ENCODE data around the gene ELFN1.

ELFN1 gene

DNA sequence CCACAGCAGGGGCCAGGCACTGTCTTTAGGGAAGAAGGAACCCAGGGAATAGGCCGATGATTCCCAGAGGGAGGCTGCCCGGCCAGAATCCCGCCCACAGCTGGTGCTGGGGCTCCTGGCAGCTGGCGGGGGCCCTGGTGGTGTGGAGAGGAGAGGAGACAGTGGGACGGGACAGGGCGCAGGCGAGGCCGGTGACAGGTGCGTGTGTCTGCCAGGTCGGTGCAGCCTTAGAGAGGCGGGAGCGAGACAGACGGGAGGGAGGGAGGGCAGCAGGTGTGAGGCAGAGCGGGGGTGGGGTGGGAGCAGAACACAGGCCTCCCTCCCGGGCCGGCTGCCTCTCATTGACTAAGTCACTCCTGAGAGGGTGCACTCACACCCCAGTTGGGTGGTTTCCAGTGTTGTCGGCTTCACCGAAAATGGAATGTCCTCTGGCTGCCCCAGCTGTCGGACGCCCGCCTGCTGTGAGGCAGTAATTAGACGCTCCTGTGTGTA is 55.2 kb downstream of the ELFN1 start:
- DNase-seq (ENCODE audit: low read depth, low spot score) = no peak

DNA sequence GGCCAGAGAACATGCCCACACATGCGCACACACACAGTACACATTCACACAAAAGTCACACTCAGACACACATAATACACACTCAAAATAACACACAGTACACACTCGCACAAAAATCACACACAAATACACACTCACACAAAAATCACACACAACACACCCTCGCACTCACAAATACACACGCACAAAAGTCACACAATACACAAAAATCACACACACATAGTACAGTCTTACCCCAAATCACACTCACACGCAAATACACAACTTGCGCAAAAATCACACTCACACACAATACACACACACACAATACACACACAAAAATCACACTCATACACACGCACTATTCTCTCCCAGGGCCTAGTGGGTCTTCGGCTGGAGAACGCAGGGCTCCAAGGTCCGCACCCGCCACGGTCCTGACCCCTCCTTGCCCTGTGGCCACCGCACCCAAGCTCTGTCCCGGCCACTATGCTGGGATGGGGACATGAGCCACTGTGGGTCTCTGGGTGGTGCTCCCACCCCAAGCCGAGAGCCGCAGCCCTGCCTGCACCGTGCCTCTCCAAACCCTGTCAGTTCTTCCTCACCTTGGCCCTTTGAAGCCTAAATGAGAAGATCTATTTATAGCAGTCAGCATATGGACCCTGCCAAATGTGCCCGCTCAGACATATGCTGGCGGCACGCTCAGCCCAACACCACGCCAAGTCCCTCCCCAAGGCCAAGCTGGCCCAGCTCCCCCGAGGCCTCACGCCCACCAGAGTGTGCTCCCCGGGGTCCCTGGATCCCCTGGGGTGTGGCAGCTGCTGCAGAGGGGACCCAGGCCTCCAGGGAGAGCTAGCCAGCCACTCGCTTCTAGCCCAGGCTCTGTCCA is 55.9 kb downstream of the ELFN1 start:
- DNase-seq (ENCODE audit: low read depth, low spot score) = no peak

DNA sequence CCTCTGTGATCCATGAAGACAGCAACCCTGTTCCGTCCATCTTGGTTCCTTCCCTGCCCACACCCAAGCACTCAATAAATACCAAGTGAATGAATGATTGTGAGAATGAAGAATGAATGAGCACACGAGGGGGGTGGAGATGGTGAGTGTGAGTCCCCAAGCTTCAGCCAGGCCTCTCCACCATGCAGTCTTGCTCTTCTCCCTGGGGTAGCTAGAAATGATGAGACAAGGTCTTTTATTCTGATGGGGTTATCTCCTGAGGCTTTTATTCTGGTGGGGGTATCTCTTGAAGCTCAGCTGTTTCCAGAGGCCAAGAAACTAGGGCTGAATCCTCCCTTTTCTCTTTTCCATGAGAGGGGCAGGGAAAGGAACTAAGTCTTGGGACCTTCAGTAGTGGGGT is 57.0 kb downstream of the ELFN1 start:
- DNase-seq (ENCODE audit: low read depth, low spot score) = no peak

GRCh38 chr7:1727812-1728570 is 57.9 kb downstream of the ELFN1 start:
- no peak for DNase-seq (ENCODE audit: low read depth, low spot score)

DNA sequence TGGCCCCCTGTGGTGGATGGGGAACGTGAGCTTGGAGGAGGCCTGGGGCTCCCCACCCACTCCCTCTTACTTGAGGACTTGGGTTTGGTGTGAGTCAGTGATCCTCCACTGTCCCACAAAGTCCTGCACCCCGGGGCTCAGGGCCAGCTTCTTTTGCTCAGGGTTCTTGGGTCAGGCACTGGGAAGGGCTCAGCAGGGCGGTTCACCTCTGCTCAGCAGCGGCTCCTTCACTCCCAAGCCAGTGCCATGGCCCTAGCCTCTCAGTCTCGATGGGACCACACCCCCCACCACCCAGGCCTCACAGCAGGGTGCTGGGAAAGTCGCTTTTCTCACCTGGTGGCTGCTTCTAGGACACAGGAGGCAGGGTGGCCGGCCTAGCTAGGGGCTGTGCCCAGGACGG is 59.1 kb downstream of the ELFN1 start:
- no peak for DNase-seq (ENCODE audit: low read depth, low spot score)

DNA sequence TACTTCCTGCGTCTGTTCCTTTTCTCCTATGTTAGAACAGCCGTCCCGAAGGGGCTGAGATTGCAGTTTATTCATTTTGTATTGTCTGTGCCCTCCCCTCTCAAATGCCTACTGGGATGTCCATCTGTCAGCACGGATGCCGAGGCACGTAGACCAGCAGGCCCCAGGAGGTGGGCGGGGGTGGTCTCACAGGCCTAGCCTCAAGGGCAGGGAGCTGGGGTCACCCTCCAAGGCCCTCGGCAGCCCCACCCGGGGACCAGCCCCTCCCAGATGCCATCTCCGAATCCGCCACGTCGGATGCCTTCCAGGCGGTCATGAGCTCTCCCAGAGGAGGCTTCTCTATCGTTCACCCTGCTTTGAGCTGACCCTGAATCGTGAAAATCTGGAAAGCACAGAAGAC is 59.7 kb downstream of the ELFN1 start:
- DNase-seq (ENCODE audit: low read depth, low spot score) = no peak

- DNase-seq (ENCODE audit: low read depth, low spot score) = no peak
These were observed 62.0 kb downstream of the ELFN1 start for GRCh38 chr7:1732072-1732471.

DNA sequence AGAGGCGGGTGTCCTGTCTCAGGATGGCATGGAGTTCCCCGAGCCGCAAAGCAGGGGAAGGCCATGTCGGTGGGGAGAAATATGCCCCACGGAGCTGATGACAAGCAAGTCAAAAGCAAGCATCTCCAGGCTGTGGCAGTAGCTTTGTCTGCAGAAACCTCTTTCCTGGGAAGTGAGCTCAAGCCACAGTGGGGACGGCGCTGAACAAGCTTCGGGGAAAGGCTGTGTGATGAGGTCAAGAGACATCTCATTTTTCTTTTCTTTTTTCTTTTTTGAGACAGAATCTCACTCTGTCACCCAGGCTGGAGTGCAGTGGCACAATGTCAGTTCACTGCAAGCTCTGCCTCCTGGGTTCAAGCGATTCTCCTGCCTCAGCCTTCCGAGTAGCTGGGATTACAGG is 62.6 kb downstream of the ELFN1 start:
- no peak for DNase-seq (ENCODE audit: low read depth, low spot score)

DNA sequence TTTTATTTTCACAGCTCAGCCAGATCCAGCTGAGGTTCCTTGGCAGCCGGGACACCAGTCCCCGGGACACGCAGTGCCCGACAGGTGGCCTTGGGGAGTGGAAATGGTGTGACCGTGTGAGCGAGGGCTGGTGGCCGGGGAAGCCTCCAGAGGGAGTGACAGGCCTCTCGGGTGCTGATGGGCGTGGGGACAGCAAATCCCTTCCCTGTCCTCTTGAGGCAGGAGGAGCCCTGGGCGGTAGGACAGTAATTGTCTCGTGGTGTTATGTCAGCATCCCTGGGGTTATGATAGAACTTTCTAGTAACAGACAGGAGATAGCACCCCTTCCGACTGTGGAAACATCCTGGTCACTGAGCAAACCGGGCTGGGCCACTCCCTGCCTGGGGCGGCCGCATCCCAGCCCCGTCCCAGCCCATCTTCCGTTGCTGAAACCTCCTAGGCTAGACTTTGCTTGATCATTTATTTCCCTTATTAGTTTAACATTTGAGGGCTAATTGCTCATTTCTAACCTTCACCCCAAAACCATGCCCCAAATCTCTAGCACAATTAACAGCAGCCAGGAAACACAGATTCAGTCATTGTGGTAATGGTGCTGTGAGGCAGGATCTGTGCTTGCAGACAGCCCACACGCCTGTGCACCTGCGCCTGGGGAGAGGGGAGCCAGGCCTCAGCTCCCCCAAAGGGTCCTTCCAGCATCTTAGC is 63.3 kb downstream of the ELFN1 start:
- no peak for DNase-seq (ENCODE audit: low read depth, low spot score)

GRCh38 chr7:1733908-1734730 is 64.0 kb downstream of the ELFN1 start:
- DNase-seq (ENCODE audit: low read depth, low spot score) = no peak

GRCh38 chr7:1735262-1735661 is 65.2 kb downstream of the ELFN1 start:
- DNase-seq (ENCODE audit: low read depth, low spot score) = no peak

DNA sequence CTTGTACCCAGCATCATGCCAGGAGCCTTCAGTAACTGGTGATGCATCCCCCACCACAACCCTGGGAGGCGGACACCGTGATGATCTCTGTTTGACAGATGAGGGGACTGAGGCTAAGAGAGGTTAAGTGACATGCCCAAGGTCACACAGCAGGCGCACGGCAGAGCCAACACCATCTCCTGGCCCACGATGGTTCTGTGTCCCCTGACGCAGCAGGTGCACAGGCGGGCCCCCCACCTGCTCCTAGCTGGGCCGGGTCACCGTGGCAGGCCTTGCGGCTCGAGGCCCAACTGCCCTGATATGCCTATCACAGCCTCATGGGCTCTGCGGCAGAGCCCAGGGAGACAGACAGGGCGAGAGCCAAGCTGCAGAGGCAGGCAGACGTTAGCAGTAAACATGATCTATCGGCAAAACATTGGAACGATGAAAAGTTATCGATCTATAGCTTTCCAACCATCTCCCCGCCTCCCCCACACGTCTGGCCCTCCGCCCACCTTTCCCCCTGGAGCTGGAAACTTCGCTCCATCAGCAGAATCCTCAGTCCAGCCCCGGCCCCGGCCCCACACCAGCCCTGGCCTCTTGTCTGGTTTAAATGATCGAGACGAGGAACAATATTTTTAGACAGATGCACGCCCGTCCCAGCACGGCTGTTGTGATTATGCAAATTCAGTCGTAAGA is 65.9 kb downstream of the ELFN1 start:
- no peak for DNase-seq (ENCODE audit: low read depth, low spot score)

DNA sequence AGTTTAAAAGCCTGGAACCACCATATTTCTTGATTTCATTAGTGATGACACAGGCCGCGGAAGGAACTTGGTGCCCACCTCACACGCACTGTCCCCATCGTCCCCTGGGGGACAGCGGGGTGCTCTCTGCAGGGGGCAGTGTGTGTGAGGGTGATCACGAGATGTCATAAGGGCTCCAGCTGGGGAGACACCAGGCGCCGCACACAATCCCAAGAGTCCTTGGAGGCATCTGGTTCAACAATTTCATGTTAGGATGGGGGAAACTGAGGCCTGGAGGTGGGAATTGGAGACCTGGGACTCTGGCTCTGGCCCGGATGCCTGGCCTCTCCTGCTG is 66.4 kb downstream of the ELFN1 start:
- DNase-seq (ENCODE audit: low read depth, low spot score) = no peak

- DNase-seq (ENCODE audit: low read depth, low spot score) = no peak
These were observed 66.8 kb downstream of the ELFN1 start for GRCh38 chr7:1736830-1737229.

- DNase-seq (ENCODE audit: low read depth, low spot score) = no peak
These were observed 67.4 kb downstream of the ELFN1 start for GRCh38 chr7:1737523-1737922.

DNA sequence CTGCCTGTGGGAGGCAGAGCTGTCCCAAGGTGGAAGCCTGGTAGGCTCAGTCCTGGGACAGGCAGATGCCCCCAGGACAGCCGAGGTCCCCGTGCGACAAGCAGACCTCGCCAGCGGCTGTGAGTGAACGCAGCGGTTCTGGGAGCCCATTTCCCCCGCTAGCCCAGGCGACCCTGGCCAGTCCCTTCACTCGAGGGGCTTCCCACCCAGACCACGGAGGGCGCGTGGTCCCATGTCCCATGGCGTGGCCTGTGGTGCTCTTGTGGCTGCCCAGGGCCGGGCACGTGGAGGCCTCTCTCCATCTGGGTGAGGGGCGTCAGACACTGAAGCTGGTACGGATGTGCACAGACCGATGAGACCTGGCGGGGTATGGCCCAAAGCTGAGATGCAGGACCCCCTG is 67.9 kb downstream of the ELFN1 start:
- no peak for DNase-seq (ENCODE audit: low read depth, low spot score)

DNA sequence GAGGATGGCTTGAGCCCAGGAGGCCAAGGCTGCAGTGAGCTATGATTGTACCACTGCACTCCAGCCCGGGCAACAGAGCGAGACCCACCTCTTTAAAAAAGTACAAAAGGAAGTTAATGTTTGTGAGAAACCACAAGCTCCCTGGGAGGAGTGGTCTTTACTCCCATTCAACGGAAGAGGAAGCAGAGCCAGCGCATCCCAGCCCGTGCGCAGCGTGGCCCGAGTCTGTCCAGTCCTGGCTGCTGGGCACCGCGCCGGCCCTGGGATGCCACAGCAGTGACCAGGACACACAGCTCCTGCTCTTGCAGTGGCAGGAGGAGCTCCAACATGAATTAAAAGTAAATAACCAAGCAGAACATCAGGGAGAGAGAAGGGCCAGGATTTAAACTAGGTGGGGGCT is 68.4 kb downstream of the ELFN1 start:
- DNase-seq (ENCODE audit: low read depth, low spot score) = no peak

GRCh38 chr7:1738956-1739355 is 68.9 kb downstream of the ELFN1 start:
- no peak for DNase-seq (ENCODE audit: low read depth, low spot score)

- DNase-seq (ENCODE audit: low read depth, low spot score) = no peak
These were observed 69.5 kb downstream of the ELFN1 start for GRCh38 chr7:1739593-1739992.

DNA sequence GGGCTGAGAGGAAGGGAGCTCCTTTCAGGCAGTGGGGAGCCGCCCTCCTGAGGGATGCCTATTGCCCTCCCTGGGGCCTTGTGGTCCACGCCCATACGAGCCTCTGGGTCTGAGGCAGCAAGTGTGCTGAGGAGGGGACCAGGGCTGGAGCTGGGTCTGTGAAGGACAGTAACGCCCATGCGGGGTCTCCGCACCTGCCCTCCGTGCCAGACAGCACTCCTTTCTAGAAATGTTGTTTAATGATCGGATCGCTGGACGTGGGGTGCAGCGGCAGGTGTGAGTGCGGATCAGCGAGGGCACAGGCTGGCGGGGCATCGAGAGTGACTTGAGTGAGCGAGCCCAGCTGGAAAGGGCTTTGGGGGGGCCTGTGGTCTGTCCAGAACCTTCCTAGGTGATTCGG is 70.1 kb downstream of the ELFN1 start:
- no peak for DNase-seq (ENCODE audit: low read depth, low spot score)

DNA sequence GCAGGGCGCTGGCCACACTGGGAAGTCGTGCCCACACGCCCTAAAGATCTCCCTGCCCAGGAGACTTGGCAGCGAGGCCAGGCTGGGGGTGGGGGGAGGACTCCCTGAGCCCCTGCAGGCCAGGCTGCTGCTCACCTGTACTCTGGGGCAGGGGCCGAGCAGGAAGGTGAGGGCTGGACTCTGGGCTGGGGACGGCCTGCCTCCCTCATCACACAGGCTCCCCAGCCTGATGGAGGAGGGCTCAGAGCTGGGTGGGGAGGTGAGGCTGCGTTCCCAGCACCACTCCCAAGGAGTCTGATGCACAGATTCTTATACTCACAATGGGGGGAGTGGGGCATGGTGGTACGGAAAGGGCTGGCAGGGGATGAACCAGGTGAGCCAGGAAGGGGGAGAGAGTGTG is 71.2 kb downstream of the ELFN1 start:
- DNase-seq (ENCODE audit: low read depth, low spot score) = no peak
